Stimulated activated CD4-positive, alpha-beta T cell treated with anti-CD3 and anti-CD28 coated beads, Interleukin-2, amount 100 ng/mL, for 24 hours (primary cell): ENCODE results near the gene MAPK8IP1.

Source experiments
- DNase-seq, 2 donors: peaks; one replicate each; pipeline ENCODE4 v3.0.0-alpha.2; 2020

Gene MAPK8IP1

DNA sequence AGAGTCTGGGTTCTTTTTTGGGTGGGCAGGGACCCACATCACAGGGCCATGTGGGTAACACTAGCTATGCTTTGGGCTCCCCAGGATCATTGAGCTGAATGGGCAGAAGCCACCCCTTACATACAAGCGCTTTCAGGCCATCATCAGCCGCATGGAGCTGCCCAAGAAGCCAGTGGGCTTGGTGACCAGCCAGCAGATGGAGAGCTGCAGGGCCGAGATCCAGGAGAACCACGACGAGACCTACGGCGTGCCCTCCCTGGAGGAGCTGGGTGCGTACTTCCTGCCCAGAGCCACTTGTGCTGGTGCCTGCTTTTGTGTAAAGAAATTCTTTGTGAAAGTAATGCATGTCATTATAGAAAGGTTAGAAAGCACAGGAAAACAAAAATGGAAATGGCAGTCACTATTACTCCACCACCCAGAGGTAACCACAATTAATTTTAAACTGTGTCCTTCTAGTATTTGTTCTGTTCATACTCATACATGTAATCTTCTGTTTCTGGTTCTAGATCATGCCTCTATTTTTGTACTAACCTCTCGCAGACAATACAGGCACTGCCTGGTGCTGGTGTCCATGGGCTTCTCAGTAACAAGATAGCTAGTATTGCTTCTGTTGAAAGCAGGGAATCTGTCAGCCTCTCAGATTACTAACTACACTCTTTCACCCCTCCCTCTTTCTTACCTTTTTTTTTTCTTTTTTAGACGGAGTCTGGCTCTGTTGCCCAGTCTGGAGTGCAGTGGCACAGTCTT, 24.5 kb upstream of the MAPK8IP1 start:
- DNase-seq, result no peak

DNA sequence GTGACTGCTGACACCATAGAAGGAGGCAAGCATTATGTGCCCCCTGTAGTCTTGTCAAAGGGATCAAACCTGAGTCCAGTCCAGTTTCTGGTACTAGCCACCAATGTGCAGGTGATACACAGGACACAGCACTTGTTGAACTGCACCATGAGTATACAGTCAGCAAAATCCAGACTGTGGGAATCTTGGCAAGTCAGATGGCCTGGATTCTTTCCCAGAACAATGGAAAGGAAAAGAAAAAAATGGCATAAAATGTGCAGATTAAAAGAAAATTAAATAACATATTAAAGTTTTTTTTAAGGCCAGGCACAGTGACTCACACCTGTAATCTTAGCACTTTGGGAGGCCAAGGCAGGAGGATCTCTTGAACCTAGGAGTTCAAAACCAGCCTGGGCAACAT, 21.4 kb upstream of the MAPK8IP1 start:
- DNase-seq, result no peak

DNA sequence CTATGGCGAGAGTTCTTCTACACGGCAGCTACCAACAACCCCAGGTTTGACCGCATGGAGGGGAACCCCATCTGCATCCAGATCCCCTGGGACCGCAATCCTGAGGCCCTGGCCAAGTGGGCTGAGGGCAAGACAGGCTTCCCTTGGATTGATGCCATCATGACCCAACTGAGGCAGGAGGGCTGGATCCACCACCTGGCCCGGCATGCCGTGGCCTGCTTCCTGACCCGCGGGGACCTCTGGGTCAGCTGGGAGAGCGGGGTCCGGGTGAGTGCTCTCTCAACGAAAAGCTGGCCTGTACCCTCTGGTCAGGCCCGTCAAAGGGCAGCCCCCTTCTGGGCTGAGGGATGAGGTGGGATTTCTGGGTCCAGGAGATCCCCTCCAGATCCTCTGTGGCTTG, 15.9 kb upstream of the MAPK8IP1 start:
- DNase-seq, result no peak

DNA sequence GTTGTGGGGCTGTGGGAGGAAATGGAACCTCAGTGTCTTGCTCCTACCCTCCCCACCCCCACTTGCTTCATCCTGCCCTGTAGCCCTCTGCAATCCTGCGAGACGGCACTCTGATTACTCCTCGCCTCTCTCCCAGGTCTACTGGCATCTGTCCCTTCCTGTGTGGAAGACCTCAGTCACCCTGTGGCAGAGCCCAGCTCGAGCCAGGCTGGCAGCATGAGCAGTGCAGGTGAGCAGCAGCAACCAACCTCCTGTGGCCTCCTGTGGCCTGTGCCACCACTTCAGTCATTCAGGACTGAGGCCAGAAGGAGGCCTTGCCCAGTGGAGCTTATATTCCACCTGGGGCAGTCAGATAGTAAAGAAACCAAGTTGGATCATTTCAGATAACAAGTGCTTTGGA, 14.7 kb upstream of the MAPK8IP1 start:
- no peak for DNase-seq

DNA sequence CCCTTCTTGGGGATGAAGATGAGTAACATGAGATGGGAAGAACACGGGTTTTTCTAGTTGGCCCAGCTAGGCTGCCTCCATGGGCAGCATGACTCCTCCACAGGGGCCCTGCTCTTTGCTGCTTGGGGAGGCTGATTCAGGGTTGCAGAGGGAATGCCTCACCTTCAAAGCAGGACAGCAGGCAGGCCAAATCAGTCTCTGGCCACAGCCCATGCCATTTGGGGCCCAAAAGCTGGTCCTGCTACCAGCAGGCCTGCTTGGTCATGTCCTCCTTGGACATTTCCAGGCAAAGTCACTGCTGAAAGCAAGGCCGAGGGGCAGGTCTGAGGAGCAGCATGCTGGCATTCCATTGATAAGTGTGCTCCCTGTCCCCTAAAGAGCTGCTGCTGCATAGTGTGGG, 13.8 kb upstream of the MAPK8IP1 start:
- DNase-seq, result no peak

DNA sequence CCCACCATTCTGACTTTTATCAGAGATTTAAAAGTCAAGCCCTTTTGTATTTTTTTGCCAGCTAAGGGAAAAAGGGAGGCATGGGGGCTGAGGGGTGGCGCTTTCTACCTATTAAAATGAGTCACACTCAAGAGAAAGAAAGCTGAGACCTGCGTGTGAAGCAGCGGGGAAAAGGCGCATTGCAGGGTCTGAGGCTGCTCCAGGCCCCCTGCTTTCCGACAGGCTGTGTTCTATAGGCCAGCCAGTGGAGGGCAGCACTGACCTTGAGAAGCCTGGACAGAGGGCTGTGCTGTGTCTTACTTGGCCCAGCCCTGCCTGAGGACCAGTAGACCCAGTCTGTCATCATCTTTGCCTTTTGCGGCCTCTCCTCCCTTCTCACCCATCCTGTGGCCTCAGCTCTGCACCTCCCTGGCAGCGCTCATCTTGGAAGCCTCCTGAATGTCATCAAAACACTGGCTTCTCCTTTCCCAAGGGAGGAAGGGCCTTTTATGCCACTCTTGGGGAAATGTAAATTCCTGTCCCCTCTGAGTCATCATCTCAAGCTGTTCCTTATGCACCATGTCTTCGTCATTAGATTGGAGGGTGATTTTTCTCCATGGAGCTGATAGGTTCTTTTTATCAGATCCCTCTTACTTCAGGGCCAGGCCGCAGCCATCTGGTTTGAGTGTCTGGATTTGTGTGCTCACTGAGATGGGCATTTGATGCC, 12.6 kb upstream of the MAPK8IP1 start:
- DNase-seq, result peak in 1 of 2 donors; percentile 29

DNA sequence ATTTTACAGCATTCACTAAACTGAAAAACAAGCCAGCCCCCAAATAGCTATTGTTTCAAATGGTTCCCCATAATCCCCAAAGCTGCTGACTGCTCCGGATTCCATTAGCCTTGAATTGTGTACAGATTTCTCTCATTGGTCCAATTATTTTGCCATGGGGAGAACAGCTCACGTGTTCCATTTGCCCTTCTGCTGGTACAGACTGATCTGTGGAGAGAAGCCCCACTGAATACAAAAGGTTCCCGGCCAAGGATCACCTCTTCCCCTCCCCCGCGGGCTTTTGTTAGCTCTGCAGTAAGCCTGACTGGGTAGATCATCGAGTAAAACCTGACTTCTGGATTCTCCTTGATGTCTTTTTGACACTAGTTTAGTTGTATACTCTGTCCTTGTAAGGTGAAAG, 9.1 kb upstream of the MAPK8IP1 start:
- no peak for DNase-seq

DNA sequence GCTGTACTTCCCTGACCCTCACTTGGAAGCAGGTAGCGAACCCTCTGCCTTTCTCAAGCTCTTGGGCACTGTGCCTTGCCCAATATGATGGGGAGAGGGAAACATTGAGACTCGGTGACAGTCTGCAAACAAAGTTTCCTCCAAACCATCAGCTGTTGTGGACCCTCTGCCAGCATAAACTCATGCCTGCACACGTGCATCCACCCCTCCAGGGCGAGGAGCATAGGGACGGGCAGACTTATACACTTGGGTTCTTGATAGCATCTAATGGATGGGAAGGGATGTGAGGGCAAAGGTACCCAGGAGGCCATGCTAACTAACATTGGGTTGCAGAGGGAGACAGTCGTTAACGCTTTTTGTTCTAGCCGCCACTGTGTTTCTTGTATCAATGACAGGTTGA, 8.2 kb upstream of the MAPK8IP1 start:
- no peak for DNase-seq

DNA sequence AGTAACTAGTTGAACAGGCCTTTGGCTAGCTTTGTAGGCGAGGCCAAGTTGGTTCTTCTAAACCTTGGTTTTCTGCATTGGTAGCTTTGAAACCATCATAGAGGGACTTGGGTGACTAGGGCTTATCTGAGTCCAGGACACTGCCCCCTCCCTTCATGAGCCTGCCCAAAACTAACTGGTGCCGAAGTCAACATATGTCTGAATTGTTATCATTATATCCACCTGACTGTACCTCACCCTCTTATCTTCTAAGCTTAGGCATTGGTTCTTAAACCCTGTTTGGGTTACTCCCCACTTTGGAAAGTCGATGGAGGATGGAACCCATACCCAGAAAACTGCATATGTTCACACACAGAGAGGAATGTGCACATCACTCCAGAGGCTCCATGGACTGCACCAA, 7.6 kb upstream of the MAPK8IP1 start:
- DNase-seq, result no peak

DNA sequence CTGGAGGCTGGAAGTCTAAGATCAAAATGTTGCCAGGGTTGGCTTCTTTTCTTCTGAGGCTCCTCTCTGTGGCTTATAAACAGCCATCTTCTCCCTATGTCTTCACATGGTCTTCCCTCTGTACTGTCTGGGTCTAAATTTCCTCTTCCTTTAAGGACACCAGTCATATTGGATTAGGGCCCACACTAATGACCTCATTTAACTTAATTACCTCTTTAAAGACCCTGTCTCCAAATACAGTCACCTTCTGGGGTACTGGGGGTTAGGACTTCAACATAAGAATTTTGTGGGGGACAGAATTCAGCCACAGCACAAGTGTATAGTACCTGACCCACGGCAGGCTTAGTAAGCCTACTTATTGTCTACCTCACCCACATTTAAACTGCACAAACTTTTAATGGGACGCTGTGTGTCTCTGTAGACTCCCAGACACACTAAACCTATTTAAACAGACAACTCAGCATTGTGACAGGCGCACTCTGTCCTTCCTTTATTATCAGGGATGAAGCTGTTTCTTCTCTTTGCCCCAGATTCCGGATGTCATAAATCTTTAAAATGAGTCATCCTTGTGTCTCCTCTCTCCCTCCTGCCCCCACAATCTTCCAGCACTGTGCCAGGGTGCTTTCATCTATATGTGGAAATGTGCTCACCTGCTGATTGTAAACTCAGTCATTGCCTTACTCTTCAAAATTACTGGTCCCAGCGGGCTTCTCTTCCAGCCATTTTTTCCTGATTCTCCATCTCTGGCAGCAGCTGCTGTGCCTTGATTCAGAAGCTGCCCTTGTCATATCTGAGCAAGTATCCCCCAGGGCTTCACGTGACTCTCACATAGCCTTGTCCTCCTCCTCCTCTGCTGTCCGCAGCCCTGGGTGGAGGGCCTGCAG, 5.4 kb upstream of the MAPK8IP1 start:
- DNase-seq, result no peak

DNA sequence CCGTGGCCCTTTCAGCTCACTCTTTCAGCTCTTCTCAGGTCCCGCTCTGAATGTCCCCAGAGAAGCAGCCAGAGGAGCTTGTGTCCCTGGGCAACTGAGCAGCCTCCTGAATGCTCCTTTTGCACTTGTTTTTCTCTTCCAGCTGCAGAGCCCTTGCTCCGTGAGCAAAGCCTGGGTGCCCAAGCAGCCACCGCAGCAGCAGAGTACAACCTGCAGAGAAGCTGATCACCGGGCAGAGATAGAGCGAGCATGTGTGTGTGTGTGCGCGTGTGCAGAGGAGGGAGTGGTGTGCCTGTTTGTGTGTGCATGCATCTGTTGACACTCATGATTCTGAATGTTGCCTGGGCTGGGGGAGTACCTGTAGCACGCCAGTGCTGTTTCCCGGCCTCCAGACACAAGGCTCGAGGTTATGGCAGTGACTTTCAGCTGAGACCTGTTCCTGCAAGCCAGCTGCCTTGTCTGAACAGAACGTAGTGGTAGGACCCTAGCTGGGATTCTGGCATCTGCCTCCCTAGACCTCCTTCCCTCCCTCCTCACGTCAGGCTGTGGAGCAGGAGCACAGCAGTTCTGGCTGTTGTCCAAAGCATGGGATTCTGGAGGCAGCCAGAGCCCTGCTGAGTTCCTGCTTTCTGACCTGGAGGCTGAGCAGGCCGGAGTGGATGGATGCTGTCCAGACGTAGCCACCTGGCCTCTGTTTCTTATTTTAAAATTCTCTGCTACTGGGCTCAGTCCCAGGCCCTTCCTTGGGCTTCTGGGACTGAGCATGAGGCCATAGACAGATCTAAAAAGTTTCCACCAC, 4.5 kb upstream of the MAPK8IP1 start:
- no peak for DNase-seq

DNA sequence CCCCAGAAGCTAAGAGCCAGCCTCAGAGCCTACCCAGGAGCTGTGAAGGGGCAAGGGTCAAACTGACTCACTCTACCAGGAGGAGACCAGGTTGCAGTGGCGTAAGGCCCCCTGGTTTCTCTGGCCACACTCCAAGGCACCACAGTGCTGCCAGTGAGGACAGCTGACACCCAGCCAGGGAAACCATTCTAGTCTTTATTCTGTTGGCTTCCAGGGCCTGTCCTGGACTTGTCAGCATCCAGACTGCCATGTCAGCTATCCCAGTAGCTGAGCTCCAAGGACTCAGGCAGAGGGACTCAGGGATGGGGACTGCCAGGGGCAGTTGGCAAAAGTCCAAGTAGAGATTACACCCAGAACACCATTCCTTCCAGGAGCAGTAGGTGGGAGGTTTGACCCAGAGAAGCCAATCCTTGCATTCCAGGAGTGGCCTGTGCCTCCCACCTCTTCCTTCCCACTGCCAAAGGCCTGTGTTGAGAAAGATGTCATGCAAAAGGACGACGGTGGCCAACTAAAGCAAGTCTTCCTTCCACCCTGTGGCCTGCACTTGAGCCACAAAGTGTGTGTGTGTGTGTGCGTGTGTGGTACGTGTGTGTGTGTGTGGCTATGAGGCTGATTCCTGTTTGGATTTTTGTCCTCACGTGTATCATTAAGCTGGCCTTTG, 3.6 kb upstream of the MAPK8IP1 start:
- DNase-seq, result no peak

DNA sequence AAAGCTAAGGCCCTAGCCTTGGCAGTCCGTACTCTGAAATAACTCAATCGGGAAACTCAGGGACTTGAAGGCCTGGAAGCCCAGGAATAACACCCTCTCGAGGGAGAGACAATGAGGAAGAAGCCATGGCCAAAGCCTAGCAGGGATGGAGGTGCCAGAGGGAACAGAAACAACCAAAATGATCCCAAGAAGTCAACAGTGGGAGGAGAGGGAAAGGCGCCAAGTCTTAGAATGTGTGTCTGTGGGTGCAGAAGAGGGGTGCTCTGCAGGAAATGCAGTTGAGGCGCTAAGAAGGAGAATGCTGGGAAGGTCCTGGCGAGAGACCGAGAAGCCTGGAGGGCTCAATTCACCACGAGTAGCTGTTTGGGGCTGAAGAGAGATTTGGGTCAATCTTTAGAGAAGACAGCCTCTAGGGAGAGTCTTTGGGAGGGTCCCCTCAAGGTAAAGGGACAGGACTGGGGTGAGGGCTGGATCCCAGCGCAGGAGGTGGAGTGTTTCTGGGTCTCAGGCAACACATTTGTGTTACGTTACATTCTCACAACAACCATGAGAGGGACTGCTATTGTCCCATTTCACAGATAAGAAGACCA, 760 bp upstream of the MAPK8IP1 start:
- DNase-seq, result no peak

DNA sequence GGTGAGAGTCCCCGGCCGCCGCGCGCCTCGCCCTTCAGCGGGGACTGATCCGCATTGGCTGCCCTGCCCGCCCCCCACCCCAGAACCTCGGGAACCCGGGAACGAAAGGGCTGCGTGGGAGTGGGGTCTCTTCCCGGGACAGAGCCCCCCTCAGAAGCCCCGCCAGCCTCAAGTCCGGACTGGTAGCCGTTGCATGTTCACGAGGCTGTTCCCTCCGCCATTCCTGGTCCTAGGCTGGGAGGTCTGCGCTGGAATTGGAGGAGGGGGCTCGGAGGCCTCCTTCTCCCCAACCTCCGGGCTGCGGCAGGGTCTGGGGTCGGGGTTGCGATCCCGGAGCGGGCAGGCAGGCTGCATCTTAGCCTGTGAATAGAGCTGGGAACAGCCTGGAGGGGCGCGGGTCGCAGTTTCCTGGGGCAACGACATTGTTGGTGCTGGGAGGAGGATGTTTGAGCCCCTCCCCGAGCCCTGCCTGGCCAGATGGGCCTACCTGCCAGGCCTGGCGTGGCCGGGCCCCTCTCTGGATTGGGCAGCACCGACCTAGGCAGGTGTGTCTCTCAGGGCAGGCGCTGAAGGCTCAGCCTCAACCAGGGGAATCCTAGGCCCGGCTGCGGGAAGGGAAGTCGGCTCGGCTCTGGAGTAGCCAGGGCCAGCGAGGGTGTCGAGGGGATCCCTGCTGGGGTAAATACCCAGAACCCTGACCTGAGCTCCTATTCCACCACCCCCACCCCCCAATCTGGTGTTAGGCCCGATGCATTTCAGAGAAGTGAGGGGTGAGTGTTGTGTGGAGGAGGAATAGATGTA, 670 bp downstream of the MAPK8IP1 start:
- DNase-seq, result no peak

DNA sequence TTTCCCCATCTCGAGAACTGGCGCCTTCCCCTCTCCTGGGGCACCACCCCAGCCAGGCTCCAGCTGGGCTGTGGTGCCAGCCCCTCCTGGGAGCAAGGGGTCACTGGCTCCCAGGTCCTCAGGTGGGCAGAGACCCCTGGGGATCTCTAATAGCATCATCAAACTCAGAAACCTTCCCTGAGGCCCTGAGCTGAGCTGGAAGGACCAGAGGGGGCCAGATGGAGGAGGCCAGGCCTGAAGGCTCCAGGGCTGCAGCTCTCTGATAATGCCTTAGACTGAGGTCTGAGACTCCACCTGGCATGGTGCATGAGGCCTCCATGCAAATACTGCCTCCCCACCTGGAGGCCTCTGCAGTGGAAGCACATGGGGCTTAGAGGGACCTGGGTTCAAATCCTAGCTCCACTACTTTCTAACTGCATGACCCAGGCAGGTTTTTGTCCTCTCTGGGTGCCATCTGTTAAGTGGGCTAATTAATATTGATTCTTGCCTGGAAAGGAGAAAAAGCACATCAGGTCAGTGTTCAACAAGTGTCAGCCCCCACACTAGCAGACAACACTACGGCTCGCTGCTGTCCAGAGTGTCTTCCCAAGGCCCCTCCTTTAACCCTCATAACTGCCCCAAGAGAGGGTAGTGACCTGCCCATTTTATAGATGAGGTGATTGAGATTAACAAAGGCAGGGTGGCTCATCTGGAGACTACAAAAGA, 1.5 kb downstream of the MAPK8IP1 start:
- DNase-seq, result no peak

DNA sequence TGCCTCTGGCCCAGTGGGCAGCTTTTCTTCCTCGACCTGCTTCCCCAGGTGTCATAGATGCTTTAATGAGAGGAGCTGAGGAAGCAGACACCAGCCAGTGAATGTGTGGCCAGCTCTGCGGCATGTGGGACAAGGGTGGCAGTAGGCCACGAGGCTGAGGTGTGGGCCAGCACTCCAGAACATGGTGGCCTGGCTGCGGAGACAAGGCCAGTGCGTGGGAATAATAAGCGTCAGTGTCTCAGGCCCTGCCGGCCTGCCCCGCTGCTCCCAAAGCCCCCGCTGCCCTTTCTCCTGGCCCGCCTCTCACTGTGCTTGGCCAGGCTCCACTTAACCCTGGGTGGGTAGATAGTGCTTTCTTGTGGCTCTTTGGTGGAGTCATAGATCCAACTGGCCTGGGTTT, 2.1 kb downstream of the MAPK8IP1 start:
- no peak for DNase-seq

DNA sequence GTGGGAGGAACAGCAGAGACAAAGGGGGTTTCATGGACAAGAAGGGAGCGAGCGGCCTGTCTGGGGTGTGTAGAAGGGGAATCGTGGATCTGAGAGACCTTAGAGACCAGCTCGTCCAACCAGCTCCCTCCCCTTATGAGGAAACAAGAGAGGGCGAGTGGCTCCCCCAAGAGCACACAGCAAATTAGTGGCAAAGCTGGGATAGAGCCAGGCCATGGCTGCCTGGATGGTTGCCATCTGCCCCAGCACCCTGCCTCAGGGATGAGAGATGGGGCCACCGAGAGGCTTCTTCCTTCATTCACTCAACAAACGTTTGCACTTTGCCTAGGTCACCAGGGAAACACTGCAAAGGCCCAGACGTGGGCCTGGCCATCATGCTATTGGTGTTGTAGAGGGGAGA, 4.1 kb downstream of the MAPK8IP1 start:
- no peak for DNase-seq

DNA sequence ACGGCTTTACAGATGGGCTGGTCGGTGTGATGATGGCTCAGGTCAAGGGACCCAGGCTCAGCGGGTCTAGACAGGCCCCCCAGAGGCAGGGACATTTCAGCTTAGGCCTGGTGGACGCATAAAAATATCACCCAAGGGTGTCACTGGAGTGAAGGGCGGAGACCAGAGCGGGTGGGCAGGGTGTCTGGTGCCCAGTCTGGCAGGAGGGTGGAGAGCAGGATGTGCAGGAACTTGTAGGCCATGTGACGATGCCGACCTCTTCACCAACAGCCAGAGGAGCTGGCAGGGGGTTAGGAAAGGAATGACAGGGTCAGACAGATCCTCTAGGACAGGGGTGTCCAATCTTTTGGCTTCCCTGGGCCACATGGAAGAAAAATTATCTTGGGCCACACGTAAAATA, 4.5 kb downstream of the MAPK8IP1 start:
- DNase-seq, result no peak

DNA sequence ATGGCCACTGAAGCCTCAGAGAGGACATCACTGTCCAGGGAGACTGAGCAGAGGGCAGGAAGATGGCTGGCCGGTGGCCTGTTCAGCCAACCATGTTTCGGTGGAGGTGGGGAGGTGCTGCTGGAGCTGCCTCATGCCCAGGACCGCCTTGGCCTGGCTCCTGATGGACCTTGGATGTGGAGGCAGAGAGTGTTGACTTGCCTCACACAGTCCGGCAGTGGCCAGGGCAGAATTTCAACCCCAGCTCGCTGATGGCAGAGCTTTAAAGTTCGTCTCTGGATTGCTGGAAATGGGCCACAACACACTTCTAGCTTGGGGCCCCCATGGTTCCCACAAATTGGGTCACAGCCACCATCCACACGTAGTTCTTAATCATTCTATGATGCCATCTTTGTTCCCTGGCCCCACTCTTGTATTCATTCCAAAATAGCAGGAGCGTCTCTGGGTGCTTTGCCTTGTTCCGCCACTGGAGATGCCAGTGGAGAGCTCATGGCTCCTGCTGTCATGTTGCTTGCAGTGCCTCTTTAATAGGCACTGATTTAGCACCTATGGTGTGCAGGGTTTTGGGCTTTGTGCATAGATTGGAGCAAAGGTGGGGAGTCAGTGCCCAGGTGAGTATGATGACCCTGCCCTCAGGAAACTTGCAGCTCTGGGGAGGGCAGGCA, 5.6 kb downstream of the MAPK8IP1 start:
- no peak for DNase-seq

DNA sequence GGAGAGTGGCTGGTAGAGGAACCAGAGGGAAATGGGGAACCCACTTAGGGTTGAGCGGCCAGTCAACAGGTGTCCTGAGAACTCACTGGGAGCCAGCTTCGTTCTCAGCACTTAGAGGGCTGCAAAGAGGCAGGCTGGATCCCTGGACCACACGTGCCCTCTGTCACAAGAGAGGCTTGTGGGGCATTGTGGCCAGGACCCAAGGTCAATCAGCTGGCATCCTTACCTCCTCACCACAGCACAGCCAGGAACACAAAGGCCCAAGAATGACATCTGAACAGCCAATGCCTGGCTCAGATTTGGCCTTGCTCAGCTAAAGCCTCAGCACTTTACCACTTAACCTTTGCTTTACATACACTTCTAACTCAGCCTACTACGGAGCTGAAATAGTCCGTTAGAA, 7.4 kb downstream of the MAPK8IP1 start:
- no peak for DNase-seq
